Hematopoietic multipotent progenitor cell treated with erythropoietin and hydrocortisone succinate and interleukin-3 and kit ligand, for 6 days (in vitro differentiated cells): ENCODE results near the gene EP300.
A peak's percentile ranks its signal among the peaks of the same experiment; 100 is the strongest.
"Not testable (repeated sequence)": the region's sequence is repeated elsewhere in the genome, so short reads cannot be mapped to it uniquely, and the experiment has no call there.

ENCODE experiments used
- DNase-seq: peaks from one replicate; pipeline ENCODE4 v3.0.0-alpha.2; 2015

The EP300 gene

DNA sequence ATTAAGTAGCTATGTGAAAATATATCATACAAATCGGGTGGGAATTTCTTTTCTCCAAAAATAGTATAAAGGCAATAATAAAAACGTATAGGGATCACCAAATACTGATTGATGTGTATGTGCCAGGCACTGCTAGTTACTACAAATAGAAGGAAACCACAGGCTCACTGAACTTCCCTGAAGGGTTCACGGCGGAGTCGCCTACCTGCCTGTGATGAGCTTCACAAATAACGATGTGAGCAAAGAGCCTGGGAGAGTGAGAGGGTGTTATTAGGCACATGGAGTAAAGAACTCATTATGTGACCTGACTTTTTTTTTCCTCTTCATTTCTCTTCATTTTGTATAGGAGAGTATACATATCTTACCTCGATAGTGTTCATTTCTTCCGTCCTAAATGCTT lies 76.8 kb downstream of the EP300 start:
- no peak for DNase-seq

DNA sequence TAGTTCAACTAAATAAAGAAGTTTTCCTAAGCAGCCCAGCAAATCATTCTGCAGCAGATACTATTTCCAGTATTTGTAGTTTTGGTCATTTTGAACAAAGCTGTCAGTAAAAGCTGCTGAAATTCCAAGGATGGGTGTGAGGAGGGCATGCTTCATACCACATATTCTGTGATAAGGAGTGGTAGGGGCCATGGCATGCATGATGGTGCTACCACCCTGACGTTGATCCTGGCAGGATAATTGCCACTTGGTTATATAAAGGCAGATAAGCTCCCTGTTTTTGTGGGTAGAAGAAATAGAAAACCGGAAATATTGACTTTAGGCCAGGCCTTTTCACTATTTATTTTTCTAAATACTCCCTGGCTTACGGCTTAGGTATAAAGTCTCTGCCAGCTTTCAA lies 79.6 kb downstream of the EP300 start:
- no peak for DNase-seq

DNA sequence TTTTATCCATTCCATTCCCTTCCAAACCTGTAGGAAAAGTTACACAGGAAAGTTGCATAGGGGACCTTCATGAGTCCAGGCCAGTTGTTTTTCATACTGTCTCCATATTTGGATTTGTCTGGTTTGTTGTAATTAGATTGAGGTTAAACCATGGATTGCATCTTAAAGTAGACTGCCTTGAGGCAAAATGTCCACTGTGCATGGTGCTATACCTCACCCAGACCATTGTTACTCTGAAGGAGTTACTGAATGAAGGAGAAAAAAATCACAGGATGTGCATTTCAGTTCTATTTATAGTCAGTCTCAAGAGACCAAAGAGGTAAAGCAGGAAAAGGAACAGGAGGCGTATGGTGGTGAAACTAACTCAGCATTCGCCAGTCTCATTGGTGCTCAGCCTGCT lies 83.2 kb downstream of the EP300 start:
- no peak for DNase-seq

DNA sequence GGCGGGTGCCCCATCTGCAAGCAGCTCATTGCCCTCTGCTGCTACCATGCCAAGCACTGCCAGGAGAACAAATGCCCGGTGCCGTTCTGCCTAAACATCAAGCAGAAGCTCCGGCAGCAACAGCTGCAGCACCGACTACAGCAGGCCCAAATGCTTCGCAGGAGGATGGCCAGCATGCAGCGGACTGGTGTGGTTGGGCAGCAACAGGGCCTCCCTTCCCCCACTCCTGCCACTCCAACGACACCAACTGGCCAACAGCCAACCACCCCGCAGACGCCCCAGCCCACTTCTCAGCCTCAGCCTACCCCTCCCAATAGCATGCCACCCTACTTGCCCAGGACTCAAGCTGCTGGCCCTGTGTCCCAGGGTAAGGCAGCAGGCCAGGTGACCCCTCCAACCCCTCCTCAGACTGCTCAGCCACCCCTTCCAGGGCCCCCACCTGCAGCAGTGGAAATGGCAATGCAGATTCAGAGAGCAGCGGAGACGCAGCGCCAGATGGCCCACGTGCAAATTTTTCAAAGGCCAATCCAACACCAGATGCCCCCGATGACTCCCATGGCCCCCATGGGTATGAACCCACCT lies 84.7 kb downstream of the EP300 start:
- DNase-seq = no peak

DNA sequence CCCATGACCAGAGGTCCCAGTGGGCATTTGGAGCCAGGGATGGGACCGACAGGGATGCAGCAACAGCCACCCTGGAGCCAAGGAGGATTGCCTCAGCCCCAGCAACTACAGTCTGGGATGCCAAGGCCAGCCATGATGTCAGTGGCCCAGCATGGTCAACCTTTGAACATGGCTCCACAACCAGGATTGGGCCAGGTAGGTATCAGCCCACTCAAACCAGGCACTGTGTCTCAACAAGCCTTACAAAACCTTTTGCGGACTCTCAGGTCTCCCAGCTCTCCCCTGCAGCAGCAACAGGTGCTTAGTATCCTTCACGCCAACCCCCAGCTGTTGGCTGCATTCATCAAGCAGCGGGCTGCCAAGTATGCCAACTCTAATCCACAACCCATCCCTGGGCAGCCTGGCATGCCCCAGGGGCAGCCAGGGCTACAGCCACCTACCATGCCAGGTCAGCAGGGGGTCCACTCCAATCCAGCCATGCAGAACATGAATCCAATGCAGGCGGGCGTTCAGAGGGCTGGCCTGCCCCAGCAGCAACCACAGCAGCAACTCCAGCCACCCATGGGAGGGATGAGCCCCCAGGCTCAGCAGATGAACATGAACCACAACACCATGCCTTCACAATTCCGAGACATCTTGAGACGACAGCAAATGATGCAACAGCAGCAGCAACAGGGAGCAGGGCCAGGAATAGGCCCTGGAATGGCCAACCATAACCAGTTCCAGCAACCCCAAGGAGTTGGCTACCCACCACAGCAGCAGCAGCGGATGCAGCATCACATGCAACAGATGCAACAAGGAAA lies 85.4 kb downstream of the EP300 start:
- no peak for DNase-seq

DNA sequence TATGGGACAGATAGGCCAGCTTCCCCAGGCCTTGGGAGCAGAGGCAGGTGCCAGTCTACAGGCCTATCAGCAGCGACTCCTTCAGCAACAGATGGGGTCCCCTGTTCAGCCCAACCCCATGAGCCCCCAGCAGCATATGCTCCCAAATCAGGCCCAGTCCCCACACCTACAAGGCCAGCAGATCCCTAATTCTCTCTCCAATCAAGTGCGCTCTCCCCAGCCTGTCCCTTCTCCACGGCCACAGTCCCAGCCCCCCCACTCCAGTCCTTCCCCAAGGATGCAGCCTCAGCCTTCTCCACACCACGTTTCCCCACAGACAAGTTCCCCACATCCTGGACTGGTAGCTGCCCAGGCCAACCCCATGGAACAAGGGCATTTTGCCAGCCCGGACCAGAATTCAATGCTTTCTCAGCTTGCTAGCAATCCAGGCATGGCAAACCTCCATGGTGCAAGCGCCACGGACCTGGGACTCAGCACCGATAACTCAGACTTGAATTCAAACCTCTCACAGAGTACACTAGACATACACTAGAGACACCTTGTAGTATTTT lies 86.1 kb downstream of the EP300 start:
- DNase-seq = no peak

DNA sequence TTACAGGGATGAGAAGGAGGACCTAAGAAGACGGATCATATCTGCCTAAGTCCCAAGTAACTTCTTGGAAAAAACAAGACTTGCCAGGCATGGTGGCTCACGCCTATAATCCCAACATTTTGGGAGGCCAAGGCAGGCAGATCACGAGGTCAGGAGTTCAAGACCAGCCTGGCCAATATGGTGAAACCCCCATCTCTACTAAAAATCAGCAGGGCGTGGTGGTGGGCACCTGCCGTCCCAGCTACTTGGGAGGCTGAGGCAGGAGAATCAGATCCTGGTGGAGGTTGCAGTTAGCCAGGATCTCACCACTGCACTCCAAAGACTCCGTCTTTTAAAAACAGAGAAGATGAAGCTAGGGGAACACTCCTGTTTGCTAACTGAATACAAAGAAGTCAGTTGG lies 88.0 kb downstream of the EP300 start:
- DNase-seq = not testable (repeated sequence)

DNA sequence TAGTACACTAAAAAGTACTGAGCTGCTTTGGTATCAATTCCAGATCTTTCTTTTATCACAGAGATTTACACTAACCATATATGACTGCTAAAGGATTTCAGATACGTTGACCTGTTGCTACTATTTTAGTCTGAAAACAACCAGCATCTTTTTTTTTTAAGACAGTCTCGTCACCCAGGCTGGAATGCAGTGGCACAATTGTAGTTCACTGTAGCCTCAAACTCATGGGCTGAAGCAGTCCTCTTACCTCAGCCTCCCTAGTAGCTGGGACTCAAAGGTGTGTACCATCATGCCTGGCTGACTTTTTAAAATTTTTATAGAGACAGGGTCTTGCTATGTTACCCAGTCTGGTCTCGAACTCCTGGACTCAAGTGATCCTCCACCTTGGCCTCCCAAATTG lies 88.5 kb downstream of the EP300 start:
- DNase-seq = no peak

DNA sequence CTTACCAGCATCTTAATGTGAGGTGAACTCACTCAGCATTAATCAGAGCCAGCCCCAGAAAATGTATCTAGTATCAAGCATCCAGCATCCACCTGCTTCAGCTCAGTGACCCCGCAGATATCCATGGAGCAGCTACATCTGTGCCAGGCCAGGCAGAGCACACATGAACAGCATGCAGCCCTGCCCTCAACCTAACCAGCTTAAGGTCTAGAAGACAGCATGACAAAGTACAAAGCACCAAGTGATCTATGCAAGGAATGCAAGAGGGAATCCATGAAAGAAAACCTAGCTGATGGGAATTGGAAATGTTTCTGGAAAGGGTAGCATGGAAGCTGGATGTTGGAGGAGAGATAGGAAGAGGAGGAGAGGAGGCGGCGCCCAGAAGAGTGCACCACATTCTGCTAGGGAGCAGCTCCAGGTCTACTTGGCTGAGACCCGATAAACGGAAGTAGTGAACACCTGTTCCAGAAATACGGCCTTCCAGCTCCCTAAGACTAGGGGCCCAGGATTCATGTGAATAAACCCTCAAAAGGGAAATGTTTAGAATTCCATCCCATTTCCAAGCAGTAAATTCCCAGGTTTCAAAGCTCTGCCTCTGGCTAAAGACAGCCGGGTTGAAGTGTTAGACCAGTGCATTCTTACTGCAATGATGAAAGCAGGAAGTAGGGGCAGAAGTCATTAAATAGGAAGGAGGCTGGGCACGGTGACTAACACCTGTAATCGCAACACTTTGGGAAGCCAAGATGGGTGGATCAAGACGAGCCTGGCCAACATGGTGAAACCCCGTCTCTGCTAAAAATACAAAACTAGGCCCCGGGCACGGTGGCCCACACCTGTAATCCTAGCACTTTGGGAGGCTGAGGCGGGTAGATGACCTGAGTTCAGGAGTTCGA lies 89.2 kb downstream of the EP300 start:
- DNase-seq = peak; percentile 35

DNA sequence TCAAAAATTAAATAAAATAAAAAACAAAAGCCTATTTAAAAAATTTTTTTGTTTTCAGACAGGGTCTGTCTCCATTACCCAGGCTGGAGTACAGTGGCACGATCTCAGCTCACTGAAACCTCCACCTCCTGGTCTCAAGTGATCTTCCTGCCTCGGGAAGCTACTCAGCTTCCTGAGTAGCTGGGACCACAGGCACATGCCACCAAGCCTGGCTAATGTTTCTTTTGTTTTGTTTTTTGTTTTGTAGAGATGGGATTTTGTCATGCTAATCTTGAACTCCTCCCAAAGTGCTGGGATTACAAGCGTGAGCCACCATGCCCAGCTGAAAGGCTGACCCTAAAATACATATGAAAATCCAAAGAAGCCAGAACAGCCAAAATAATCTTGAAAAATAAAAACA lies 92.3 kb downstream of the EP300 start:
- DNase-seq = no peak

DNA sequence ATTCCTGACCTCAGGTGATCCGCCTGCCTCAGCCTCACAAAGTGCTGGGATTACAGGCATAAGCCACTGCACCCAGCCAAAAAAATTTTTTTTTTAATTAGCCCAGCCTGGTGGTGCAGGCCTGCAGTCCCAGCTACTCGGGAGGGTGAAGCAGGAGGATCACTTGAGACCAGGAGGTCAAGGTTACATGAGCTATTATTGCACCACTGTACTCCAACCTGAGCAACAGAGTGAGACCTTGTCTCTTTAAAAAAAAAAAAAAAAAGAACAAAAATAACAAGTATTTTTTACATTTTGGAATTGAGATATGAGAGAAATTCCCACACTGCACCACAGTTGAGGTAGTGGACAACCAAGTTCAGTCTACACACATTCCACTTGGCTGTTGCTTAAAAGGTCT lies 99.1 kb downstream of the EP300 start:
- DNase-seq = no peak

DNA sequence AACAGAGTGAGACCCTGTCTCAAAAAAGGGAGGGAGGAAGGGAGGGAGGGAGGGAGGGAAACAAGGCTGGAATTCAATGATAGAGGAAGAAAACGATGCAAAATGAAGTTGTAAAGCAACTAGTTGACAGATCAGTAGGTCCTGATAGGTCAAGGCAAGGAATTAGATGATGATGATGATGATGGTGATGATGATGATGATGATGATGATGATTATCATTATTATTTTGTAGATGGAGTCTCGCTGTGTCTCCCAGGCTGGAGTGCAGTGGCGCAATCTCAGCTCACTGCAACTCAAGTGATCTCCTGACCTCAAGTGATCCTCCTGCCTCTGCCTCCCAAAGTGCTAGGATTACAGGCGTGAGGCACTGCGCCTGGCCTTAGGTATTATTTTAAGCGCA lies 101.4 kb downstream of the EP300 start:
- DNase-seq = no peak

DNA sequence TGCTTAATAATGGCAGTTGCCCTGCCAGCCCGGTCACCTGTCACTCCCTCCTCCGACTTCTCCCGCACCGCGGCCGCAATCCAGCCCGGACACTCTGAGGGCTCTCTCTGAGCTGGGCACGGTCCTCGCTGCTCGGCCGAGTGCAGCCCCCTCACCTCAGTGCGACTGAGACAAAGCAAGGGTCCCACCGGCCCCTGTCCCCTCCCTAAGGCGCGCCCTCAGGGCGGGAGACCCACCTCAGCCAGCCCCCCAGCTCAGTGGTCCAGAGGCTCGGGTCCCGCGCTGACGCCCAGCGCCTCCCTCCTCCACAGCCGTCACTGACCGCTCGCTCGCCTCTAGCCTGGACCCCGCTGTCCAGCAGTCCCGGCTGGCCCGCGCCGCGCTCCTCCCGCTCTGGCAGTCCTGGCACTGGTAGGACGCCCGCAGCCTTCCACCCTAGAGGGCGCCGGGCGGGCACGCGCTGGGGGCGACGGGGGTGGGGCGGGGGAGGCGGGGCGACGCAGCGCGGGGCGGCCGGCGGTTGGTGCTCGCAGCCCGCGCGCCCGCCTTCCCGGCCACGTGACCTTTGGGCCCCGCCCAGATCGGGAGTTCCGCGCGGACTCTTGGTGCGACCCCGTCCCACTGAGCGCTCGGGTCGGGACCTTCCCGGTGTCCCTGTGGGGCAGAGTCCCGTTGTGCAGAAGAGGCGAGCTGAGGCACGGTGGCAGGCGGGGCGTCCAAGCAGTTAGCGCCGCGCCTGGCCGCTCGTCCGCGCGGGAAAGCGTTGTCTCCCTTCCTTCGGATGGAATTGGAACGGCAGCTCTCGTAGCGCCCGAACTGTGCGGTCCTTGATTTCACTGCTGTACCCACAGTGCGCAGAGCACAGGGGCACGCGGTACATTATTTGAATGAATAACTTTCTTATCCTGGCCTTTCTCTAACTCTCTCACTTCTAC lies 104.9 kb downstream of the EP300 start:
- DNase-seq = peak; percentile 86

DNA sequence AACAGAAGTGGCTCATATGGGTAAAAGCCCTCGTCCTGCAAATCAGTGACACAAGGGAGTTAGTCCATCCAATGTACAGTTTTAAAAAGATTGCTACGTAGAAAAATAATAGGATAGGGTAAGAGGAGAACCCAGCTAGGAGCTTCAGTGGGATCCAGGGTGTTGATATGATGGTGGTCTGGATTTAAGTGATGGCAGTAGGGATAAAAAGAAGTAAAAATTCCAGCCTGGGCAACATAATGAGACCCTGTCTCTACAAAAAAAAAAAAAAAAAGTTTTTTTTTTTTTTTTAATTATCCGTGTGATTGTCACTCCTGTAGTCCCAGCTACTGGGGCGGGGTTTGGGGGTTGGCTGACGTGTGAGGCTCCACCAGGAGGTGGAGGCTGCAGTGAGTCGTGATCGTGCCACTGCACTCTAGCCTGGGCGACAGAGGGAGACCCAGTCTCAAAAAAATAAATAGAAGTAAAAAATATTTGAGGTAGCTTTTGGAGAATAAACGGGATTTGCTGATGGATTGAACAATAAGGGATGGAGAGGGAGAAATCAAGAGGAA lies 105.7 kb downstream of the EP300 start:
- peak; percentile 64 for DNase-seq

DNA sequence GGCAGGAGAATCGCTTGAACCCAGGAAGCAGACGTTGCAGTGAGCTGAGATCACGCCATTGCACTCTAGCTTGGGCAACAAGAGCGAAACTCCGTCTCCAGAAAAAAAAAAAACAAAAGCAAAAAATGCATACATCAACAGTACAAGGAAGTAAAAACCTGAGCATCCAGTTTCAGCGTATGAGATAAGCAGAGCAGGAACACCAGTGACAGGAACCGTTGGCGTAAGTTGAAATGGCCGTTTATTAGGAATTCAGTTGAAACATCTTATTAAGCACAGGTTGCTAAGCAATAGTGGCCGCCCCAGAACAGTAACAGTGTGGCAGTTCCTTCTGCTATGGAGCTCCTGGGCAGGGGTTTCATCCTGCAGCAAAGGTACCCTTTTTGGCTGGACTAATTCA lies 108.7 kb downstream of the EP300 start:
- peak; percentile 22 for DNase-seq

DNA sequence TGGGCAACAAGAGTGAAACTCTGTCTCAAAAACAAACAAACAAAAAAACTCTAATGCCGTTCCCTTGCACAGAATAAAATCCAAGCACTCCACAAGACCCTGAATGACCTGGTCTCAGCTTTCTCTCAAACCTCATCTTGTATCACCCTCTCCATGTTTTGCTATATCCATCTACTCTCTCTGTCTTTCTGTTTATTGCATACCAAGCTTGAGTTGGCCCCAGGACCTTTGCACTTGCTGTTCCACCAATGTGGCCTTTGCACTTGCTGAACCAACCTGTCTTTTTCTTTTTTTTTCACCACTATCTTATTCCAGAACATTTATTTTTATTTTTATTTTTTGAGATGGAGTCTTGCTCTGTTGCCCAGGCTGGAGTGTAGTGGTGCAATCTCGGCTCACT lies 110.7 kb downstream of the EP300 start:
- DNase-seq = no peak

DNA sequence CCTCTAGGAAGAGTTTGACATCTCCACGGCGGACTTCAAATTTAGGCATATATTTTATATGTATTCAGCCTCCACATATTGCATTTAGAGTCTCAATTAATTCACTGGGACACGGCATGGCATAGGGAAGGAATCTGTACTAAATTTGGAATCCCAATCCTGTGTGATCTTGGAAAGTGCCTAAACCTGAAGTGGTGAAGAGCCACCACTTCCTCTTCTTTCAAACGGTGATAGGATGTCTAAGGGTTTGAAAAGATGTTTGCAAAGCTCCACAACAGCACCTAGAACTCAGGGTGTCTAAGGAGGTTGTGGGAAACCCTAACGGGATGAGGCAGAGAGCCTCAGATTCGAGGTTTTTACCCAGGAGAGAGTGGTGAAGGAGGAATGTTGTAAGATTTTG lies 111.7 kb downstream of the EP300 start:
- DNase-seq = no peak

DNA sequence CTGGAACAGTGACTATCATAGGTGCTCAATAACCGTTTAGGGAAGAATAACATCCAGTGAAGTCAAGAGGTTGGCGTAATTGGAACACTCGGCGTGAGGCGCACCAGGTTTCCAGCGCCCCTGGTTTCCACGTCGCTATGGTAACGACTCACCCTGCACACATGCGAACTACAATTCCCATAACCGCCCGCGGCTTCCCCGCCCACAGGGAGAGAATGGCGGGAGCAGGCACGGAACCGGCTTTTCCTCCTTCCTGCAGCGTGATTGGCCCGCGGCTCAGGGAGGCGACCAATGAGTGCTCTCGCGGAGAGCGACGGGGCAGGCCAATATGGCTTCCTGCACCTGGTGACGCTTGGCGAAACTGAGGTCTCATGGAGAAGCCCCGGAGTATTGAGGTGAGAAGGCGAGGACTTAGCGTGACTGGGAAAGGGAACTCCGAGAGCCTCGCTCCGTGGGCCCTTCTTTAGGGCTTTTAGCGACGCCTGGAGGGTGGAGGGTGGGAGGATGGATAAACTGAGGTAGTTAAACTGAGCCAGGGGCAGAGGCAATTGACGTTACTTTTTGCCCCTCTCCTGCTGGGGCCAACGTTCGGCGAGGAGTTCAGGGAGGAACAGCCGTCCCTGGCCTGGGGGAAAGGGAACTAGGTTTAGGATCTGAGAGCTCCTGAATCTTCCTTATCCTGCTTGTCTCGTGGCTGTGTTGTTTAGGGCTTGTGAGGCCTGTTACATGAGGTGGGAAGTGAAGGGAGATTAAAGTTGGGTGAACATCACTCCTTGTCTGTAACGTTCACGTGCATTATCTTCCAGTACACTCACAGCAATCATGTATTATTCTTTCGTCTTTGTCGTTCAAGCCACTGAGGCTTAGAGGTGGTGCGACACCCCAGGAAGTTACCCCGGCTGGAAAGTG lies 112.9 kb downstream of the EP300 start, which contains the start of gene L3MBTL2:
L3MBTL2 (plus strand) TSS at position 321 of the 909 bp plus-strand sequence; CDS start at position 372, 51 bp downstream.
- DNase-seq = peak; percentile 98

DNA sequence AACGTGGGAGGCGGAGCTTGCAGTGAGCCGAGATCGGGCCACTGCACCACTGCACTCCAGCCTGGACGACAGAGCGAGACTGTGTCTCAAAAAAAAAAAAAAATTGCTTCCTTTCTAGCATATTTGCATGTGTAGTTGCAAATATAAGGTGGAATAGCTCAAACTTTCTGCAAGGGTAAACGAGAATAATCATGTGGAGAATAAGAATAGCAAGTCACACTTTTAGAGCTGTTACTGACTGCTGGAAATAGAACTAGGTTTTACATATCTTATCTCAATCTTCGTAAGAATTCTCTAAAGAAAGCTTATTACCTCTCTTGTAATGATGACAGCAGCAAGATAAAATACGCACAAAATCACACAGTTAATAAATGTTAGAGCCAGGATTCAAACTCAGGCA lies 114.3 kb downstream of the EP300 start:
- DNase-seq = no peak

DNA sequence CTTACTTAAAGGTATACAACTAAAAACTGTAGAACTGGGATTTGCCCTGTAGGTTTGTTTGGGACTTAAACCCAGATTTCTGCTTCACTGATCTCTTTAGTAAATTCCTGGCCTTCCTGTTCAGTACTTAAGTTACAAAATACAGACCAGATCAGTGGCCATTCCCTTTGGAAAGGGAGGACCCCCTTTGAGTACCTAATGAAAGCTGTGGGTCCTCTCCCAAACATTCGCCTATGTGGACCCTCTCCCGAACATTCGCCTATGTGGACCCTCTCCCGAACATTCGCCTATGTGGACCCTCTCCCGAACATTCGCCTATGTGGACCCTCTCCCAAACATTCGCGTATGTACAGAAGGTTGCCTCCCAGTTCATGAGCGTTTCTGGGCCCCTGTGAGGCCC lies 123.0 kb downstream of the EP300 start:
- DNase-seq = no peak

DNA sequence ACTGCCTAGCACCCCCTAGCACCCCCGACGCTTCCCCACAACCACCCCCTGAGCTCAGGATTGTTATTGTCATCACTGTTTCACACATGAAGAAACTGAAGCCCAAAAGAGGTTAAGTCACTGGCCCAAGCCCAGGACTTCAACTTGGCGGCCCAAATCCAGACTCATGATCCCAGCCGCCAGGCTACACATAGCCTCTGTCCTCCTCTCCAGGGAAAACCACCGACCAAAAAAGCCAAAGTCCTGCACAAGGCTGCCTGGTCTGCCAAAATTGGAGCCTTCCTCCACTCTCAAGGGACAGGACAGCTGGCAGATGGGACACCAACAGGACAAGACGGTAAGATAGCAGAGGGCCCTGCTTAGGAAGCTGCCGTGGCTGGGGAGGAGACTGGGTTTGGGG lies 123.5 kb downstream of the EP300 start:
- DNase-seq = no peak
